ENCODE data around the gene ZNF836.

GRCh38 chr19:52216401-52216800 lies 45.0 kb upstream of the ZNF836 start:
- TF ChIP-seq POLR2AphosphoS5 (IDR thresholded peaks at IDR 0.05; ENCODE audit: borderline replicate concordance, low read depth, low read length) (no peak), EZH2 (IDR thresholded peaks at IDR 0.05) (no peak)
